WERI-Rb-1 (cell line): Measurements from ENCODE around the gene PAX2.

Experiments used
- DNase-seq: peaks from one replicate; pipeline ENCODE4 v3.0.0-alpha.2; 2020
- H3K27ac ChIP-seq: fragments of 250-450 bp; sonication (Bioruptor Pico); 2 replicates; pipeline ENCODE4 v1.5.1; 2020; ENCODE audit warnings: mild to moderate bottlenecking, moderate library complexity
- H3K27me3 ChIP-seq: fragments of 250-450 bp; sonication (Bioruptor Pico); 2 replicates; pipeline ENCODE4 v1.5.1; 2021; ENCODE audit warnings: mild to moderate bottlenecking, low read depth, moderate library complexity; ENCODE audit not compliant: insufficient read depth, severe bottlenecking
- H3K36me3 ChIP-seq: fragments of 250-450 bp; sonication (Bioruptor Pico); 2 replicates; pipeline ENCODE4 v1.5.1; 2020; ENCODE audit warnings: mild to moderate bottlenecking, moderate library complexity
- H3K4me3 ChIP-seq: 2 replicates; pipeline ENCODE4 v1.5.1; 2011; ENCODE audit warnings: low read depth, mild to moderate bottlenecking, control low read depth, low read length
- H3K9me3 ChIP-seq: fragments of 250-450 bp; sonication (Bioruptor Pico); 2 replicates; pipeline ENCODE4 v1.5.1; 2021; ENCODE audit warnings: mild to moderate bottlenecking, moderate library complexity; ENCODE audit not compliant: severe bottlenecking
- CTCF ChIP-seq: IDR thresholded peaks from 2 replicates; pipeline ENCODE4 v1.5.1; 2011; ENCODE audit warnings: low read depth, mild to moderate bottlenecking, control low read depth, inconsistent platforms, low read length

The PAX2 gene

GRCh38 chr10:100831742-100832141 lies 86.4 kb downstream of the PAX2 start:
- H3K27me3 ChIP-seq = peaks cover 95% of the 10 kb centered on the region
- DNase-seq = no peak
- H3K4me3 ChIP-seq = no peak overlapping the region
- no peak overlapping the region for H3K27ac ChIP-seq
- H3K36me3 ChIP-seq = no peaks in the 10 kb centered on the region
- H3K9me3 ChIP-seq = no peaks in the 10 kb centered on the region
- TF ChIP-seq CTCF = no peak

- Histone ChIP-seq H3K27me3 (peaks cover 85% of the 10 kb centered on the region), H3K36me3 (no peaks in the 10 kb centered on the region), H3K4me3 (no peak overlapping the region), H3K9me3 (peaks cover 1% of the 10 kb centered on the region), H3K27ac (no peak overlapping the region)
- no peak for TF ChIP-seq CTCF
- no peak for DNase-seq
These were observed 90.4 kb downstream of the PAX2 start for GRCh38 chr10:100835810-100836209.

- TF ChIP-seq CTCF = no peak
- Histone ChIP-seq H3K36me3 (no peaks in the 10 kb centered on the region), H3K4me3 (no peak overlapping the region), H3K27me3 (peaks cover 83% of the 10 kb centered on the region), H3K9me3 (peaks cover 7% of the 10 kb centered on the region), H3K27ac (no peak overlapping the region)
- DNase-seq = no peak
These were observed 91.5 kb downstream of the PAX2 start for GRCh38 chr10:100836891-100837290.

- no peak for TF ChIP-seq CTCF
- DNase-seq = no peak
- Histone ChIP-seq H3K27ac (no peak overlapping the region), H3K9me3 (peaks cover 7% of the 10 kb centered on the region), H3K27me3 (peaks cover 83% of the 10 kb centered on the region), H3K36me3 (no peaks in the 10 kb centered on the region), H3K4me3 (no peak overlapping the region)
These were observed 91.9 kb downstream of the PAX2 start for GRCh38 chr10:100837300-100837699.

- H3K27me3 ChIP-seq = peaks cover 83% of the 10 kb centered on the region
- no peaks in the 10 kb centered on the region for H3K36me3 ChIP-seq
- no peak overlapping the region for H3K27ac ChIP-seq
- no peak overlapping the region for H3K4me3 ChIP-seq
- TF ChIP-seq CTCF = no peak
- DNase-seq = no peak
- H3K9me3 ChIP-seq = peaks cover 7% of the 10 kb centered on the region
These were observed 93.6 kb downstream of the PAX2 start for GRCh38 chr10:100838986-100839385.

- Histone ChIP-seq H3K9me3 (peaks cover 13% of the 10 kb centered on the region), H3K27me3 (peaks cover 87% of the 10 kb centered on the region), H3K4me3 (no peak overlapping the region), H3K27ac (no peak overlapping the region), H3K36me3 (no peaks in the 10 kb centered on the region)
- no peak for DNase-seq
- TF ChIP-seq CTCF = no peak
These were observed 96.1 kb downstream of the PAX2 start for GRCh38 chr10:100841528-100841927.
